HepG2 (cell line): ENCODE data around the gene UGGT1. TPM values are rescaled to one million over a fixed set of nuclear protein-coding genes. Genes with fewer than 3 reads are reported as not detected.
A peak's percentile ranks its signal among the peaks of the same experiment; 100 is the strongest.

Experiments
- AHDC1 ChIP-seq: sonication (generic); formaldehyde crosslinking; IDR thresholded peaks from 2 replicates; pipeline ENCODE4 v1.5.1; 2020; ENCODE audit warnings: mild to moderate bottlenecking, missing genetic modification reagents, borderline replicate concordance
- ATRX ChIP-seq: sonication (generic); formaldehyde crosslinking; IDR thresholded peaks from 2 replicates; pipeline ENCODE4 v1.4.0; 2020; ENCODE audit warnings: missing genetic modification reagents, borderline replicate concordance
- DMTF1 ChIP-seq: sonication (generic); formaldehyde crosslinking; IDR thresholded peaks from 2 replicates; pipeline ENCODE4 v1.4.0; 2020; ENCODE audit warnings: mild to moderate bottlenecking, missing genetic modification reagents
- ETV5 ChIP-seq: IDR thresholded peaks from 2 replicates; pipeline ENCODE4 v1.6.1; 2018; ENCODE audit warnings: missing biosample characterization, missing genetic modification reagents, inconsistent platforms, borderline replicate concordance
- HMG20A ChIP-seq: IDR thresholded peaks from 2 replicates; pipeline ENCODE4 v1.6.1; 2016; ENCODE audit warnings: borderline replicate concordance
- IRF1 ChIP-seq: sonication (generic); formaldehyde crosslinking; IDR thresholded peaks from 2 replicates; pipeline ENCODE4 v1.4.0; 2020; ENCODE audit warnings: low read depth, mild to moderate bottlenecking, missing genetic modification reagents
- MXI1 ChIP-seq: IDR thresholded peaks from 3 replicates; pipeline ENCODE4 v1.6.1; 2012; ENCODE audit warnings: low read depth, low read length, inconsistent platforms, borderline replicate concordance
- NFRKB ChIP-seq: fragments of 450-650 bp; IDR thresholded peaks from 2 replicates; pipeline ENCODE4 v1.6.1; 2017
- NR2C2 ChIP-seq: sonication (generic); formaldehyde crosslinking; IDR thresholded peaks from 2 replicates; pipeline ENCODE4 v1.4.0; 2020; ENCODE audit warnings: missing genetic modification reagents, mild to moderate bottlenecking, moderate library complexity, borderline replicate concordance
- RFXANK ChIP-seq: IDR thresholded peaks from 2 replicates; pipeline ENCODE4 v1.6.1; 2016
- SOX6 ChIP-seq, 2 experiments: fragments of 450-650 bp in 1 of 2; sonication (generic) in 1 of 2; formaldehyde crosslinking in 1 of 2; IDR thresholded peaks; 2 replicates each; pipeline versions ENCODE4 v1.4.0 to v1.6.1; 2017 to 2020; ENCODE audit warnings: antibody characterized with exemption in 1 of 2, mild to moderate bottlenecking in 1 of 2, missing genetic modification reagents in 1 of 2
- TEF ChIP-seq: sonication (generic); formaldehyde crosslinking; IDR thresholded peaks from 2 replicates; pipeline ENCODE4 v1.5.0; 2020; ENCODE audit warnings: missing genetic modification reagents
- TGIF2 ChIP-seq: IDR thresholded peaks from 2 replicates; pipeline ENCODE4 v1.6.1; 2016; ENCODE audit warnings: control low read depth, missing compliant biosample characterization
- ZFP41 ChIP-seq: sonication (generic); formaldehyde crosslinking; IDR thresholded peaks from 2 replicates; pipeline ENCODE4 v1.4.0; 2020; ENCODE audit warnings: mild to moderate bottlenecking, missing genetic modification reagents, borderline replicate concordance
- ZFY ChIP-seq: sonication (generic); formaldehyde crosslinking; IDR thresholded peaks from 2 replicates; pipeline ENCODE4 v1.4.0; 2020; ENCODE audit warnings: missing genetic modification reagents
- ZNF772 ChIP-seq: sonication (generic); formaldehyde crosslinking; IDR thresholded peaks from 2 replicates; pipeline ENCODE4 v1.5.0; 2020; ENCODE audit warnings: mild to moderate bottlenecking, missing genetic modification reagents
- polyA plus RNA-seq, 8 experiments: library from polyadenylated mRNA; depleted of rRNA in 3 of 8; stranded (reverse) in 7 of 8; unstranded in 1 of 8; fragments of >200 nt; fragmentation: Illumina TruSeq in 4 of 8; extraction: Trizol in 4 of 8; gene quantifications; 2 replicates each; pipeline versions ENCODE4 v1.2.1 to v1.2.3, GENCODE V29; 2011 to 2016; ENCODE audit warnings: low read depth in 4 of 8, missing spikeins in 1 of 8, mixed read lengths in 1 of 8; ENCODE audit not compliant: insufficient read depth in 1 of 8
- total RNA-seq, 5 experiments: library from RNA; depleted of rRNA; stranded (reverse); fragments of >200 nt; fragmentation: Illumina TruSeq; extraction: Trizol; gene quantifications; 2 replicates each; pipeline ENCODE4 v1.2.3, GENCODE V29; 2016; ENCODE audit warnings: low read depth in 1 of 5

Gene UGGT1
- total and polyA plus RNA-seq, 2 of the 13 experiments (the other 11 are each of a cell fraction or from before 2014, with no cell fraction given) = 35.8 to 83.2 TPM

GRCh38 chr2:128195435-128195984 is 104.5 kb downstream of the UGGT1 start (continued):
- TF ChIP-seq NFRKB (no peak), IRF1 (CRISPR knock-in tag) (no peak), ETV5 (peak; percentile 43; the same call in 1 of the 2 replicates), ZNF772 (CRISPR knock-in tag) (peak; percentile 72; the same call in 1 of the 2 replicates), AHDC1 (CRISPR knock-in tag) (peak; percentile 76; the same call in 1 of the 2 replicates), TEF (CRISPR knock-in tag) (no peak), HMG20A (CRISPR knock-in tag) (peak; percentile 78; the same call in 1 of the 2 replicates), TGIF2 (CRISPR knock-in tag) (no peak), NR2C2 (CRISPR knock-in tag) (no peak), ATRX (CRISPR knock-in tag) (no peak), ZFY (CRISPR knock-in tag) (no peak; the same call in 1 of the 2 replicates), RFXANK (CRISPR knock-in tag) (no peak), DMTF1 (CRISPR knock-in tag) (no peak), SOX6 (IDR thresholded peaks at IDR 0.05) (no peak), SOX6 (CRISPR knock-in tag; IDR thresholded peaks at IDR 0.05) (peak; percentile 65; the same call in 1 of the 2 replicates), ZFP41 (CRISPR knock-in tag) (no peak), MXI1 (peak; percentile 34; the same call in 1 of the 3 replicates)
